ENCODE results near the gene POLR2A.
"Not testable (repeated sequence)": the region's sequence is repeated elsewhere in the genome, so short reads cannot be mapped to it uniquely, and the experiment has no call there.

DNA sequence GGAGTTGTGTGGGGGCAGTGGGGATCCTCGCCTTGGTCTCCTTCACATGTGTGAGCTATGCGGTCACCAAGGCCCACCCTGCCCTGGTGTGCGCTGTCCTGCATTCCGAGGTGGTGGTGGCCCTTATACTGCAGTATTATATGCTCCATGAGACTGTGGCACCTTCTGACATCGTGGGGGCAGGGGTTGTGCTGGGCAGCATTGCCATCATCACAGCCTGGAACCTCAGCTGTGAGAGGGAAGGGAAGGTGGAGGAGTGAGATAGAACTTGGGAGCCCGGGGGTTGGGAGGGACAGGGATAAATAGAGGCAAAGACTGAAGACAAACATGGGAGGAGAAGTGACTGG, 1.5 kb upstream of the POLR2A start:
- TF ChIP-seq, protein P1, sequence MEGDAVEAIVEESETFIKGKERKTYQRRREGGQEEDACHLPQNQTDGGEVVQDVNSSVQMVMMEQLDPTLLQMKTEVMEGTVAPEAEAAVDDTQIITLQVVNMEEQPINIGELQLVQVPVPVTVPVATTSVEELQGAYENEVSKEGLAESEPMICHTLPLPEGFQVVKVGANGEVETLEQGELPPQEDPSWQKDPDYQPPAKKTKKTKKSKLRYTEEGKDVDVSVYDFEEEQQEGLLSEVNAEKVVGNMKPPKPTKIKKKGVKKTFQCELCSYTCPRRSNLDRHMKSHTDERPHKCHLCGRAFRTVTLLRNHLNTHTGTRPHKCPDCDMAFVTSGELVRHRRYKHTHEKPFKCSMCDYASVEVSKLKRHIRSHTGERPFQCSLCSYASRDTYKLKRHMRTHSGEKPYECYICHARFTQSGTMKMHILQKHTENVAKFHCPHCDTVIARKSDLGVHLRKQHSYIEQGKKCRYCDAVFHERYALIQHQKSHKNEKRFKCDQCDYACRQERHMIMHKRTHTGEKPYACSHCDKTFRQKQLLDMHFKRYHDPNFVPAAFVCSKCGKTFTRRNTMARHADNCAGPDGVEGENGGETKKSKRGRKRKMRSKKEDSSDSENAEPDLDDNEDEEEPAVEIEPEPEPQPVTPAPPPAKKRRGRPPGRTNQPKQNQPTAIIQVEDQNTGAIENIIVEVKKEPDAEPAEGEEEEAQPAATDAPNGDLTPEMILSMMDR (IDR thresholded peaks at IDR 0.05; ENCODE audit: insufficient read depth, low read depth, low read length): not testable (repeated sequence)
- TF ChIP-seq EZH2 (IDR thresholded peaks at IDR 0.05; ENCODE audit: insufficient read depth, low read length): not testable (repeated sequence)

Data from astrocyte (in vitro differentiated cells and primary cell).